Neural cell (in vitro differentiated cells): ENCODE results near the gene SULF2.

ENCODE experiments used
- EP300 ChIP-seq: fragments of 450-650 bp; conservative IDR thresholded peaks from 2 replicates; pipeline ENCODE4 v1.6.1; 2014; ENCODE audit warnings: antibody characterized with exemption, mild to moderate bottlenecking, moderate library complexity; ENCODE audit not compliant: poor library complexity, severe bottlenecking
- RAD21 ChIP-seq: fragments of 450-650 bp; conservative IDR thresholded peaks from 2 replicates; pipeline ENCODE4 v1.6.1; 2014; ENCODE audit warnings: antibody characterized with exemption, mild to moderate bottlenecking, moderate library complexity
- SMC3 ChIP-seq: fragments of 450-650 bp; conservative IDR thresholded peaks from 2 replicates; pipeline ENCODE4 v1.6.1; 2014; ENCODE audit warnings: antibody characterized with exemption, mild to moderate bottlenecking, moderate library complexity; ENCODE audit not compliant: poor library complexity
- TAF1 ChIP-seq: IDR thresholded peaks from 2 replicates; pipeline ENCODE4 v1.6.1; 2012; ENCODE audit warnings: low read depth
- TF ChIP-seq, protein P1 (sequence below): fragments of 450-650 bp; IDR thresholded peaks from 2 replicates; pipeline ENCODE4 v1.5.1; 2014; ENCODE audit warnings: antibody characterized with exemption, mild to moderate bottlenecking, moderate library complexity; ENCODE audit not compliant: poor library complexity, severe bottlenecking
- TF ChIP-seq, protein P2 (sequence below): IDR thresholded peaks from 2 replicates; pipeline ENCODE4 v1.6.1; 2012; ENCODE audit warnings: borderline replicate concordance

DNA sequence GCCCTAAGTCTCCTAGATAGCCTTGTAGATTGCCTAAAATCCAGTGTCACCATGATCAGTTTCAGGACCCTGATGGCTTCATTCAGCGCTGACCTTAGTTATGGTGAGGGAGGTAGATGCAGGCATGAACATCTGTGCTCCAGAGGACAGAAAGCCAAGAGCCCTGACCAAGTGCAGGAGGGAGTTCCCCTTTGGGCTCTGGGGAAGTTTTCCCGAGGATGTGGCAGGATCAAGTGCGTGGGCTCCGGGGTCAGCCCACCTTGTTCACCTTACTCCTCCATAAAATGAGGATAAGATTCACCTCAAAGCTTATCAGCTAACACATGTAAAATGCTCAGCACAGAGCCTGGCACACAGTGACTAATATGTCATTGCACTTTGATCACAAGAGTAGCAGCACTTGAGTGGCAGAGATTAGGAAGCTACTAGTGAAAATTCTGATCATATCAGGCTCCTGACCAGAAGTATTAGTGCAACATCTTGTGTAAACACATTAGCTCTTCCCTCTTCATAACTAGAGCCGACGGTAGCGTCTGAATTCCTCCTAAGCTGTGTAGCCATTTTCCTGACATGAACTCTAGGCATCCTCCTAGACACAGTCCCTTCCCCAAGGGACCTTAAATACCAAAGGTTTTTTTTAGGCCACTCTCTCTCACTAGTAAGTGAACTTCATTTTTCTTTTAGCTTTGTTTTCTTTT, 125.2 kb downstream of the SULF2 start:
- TF ChIP-seq, protein P1, sequence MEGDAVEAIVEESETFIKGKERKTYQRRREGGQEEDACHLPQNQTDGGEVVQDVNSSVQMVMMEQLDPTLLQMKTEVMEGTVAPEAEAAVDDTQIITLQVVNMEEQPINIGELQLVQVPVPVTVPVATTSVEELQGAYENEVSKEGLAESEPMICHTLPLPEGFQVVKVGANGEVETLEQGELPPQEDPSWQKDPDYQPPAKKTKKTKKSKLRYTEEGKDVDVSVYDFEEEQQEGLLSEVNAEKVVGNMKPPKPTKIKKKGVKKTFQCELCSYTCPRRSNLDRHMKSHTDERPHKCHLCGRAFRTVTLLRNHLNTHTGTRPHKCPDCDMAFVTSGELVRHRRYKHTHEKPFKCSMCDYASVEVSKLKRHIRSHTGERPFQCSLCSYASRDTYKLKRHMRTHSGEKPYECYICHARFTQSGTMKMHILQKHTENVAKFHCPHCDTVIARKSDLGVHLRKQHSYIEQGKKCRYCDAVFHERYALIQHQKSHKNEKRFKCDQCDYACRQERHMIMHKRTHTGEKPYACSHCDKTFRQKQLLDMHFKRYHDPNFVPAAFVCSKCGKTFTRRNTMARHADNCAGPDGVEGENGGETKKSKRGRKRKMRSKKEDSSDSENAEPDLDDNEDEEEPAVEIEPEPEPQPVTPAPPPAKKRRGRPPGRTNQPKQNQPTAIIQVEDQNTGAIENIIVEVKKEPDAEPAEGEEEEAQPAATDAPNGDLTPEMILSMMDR = no peak
- TF ChIP-seq EP300 (no peak), RAD21 (no peak), SMC3 (no peak), TAF1 (no peak)
- TF ChIP-seq, protein P2, sequence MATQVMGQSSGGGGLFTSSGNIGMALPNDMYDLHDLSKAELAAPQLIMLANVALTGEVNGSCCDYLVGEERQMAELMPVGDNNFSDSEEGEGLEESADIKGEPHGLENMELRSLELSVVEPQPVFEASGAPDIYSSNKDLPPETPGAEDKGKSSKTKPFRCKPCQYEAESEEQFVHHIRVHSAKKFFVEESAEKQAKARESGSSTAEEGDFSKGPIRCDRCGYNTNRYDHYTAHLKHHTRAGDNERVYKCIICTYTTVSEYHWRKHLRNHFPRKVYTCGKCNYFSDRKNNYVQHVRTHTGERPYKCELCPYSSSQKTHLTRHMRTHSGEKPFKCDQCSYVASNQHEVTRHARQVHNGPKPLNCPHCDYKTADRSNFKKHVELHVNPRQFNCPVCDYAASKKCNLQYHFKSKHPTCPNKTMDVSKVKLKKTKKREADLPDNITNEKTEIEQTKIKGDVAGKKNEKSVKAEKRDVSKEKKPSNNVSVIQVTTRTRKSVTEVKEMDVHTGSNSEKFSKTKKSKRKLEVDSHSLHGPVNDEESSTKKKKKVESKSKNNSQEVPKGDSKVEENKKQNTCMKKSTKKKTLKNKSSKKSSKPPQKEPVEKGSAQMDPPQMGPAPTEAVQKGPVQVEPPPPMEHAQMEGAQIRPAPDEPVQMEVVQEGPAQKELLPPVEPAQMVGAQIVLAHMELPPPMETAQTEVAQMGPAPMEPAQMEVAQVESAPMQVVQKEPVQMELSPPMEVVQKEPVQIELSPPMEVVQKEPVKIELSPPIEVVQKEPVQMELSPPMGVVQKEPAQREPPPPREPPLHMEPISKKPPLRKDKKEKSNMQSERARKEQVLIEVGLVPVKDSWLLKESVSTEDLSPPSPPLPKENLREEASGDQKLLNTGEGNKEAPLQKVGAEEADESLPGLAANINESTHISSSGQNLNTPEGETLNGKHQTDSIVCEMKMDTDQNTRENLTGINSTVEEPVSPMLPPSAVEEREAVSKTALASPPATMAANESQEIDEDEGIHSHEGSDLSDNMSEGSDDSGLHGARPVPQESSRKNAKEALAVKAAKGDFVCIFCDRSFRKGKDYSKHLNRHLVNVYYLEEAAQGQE = no peak
